Breast epithelium (tissue), 3 donors: Measurements from ENCODE around the gene JAKMIP2.

ENCODE experiments used
- POLR2A ChIP-seq: fragments of 450-650 bp; IDR thresholded peaks from one replicate; pipeline ENCODE4 v1.6.1; 2016; ENCODE audit warnings: antibody characterized with exemption, mild to moderate bottlenecking, moderate library complexity
- POLR2AphosphoS5 ChIP-seq, 3 donors: sonication (generic); formaldehyde crosslinking; IDR thresholded peaks; one replicate each; pipeline ENCODE4 v1.6.1; 2017; ENCODE audit warnings: antibody characterized with exemption in 3 of 3
- TF ChIP-seq, protein P1 (sequence below), 3 donors: fragments of 450-650 bp; IDR thresholded peaks; one replicate each; pipeline ENCODE4 v1.5.1; 2016 to 2017; ENCODE audit warnings: antibody characterized with exemption in 3 of 3, mild to moderate bottlenecking in 3 of 3, moderate library complexity in 3 of 3

DNA sequence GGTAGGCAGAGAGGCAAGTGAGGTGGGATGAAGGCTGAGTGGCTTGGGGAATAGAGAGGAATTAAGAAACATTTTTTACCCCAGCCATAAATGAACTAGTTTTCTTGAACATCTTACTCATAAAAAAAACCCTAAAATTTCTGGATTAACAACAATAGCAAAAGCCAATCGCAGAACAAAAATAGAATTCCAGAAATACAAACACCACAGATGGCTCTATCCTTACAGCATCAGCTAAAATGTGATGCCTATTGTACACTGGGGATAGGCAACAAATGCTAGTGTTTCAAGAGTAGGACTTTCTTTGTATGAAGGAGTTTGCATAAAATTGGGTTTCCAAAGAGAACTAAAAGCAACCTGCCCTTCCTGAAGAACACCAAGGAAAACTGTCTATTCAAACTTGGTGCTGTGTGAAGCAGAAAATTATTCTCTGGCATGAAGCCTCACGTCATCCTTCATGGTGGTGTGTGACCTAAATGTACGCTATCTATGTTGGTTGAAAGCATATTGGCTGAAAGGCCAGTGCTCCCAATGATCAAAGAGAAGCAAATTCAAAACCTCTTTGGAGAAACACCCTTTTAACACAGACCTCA lies 82.9 kb downstream of the JAKMIP2 start:
- TF ChIP-seq, protein P1, sequence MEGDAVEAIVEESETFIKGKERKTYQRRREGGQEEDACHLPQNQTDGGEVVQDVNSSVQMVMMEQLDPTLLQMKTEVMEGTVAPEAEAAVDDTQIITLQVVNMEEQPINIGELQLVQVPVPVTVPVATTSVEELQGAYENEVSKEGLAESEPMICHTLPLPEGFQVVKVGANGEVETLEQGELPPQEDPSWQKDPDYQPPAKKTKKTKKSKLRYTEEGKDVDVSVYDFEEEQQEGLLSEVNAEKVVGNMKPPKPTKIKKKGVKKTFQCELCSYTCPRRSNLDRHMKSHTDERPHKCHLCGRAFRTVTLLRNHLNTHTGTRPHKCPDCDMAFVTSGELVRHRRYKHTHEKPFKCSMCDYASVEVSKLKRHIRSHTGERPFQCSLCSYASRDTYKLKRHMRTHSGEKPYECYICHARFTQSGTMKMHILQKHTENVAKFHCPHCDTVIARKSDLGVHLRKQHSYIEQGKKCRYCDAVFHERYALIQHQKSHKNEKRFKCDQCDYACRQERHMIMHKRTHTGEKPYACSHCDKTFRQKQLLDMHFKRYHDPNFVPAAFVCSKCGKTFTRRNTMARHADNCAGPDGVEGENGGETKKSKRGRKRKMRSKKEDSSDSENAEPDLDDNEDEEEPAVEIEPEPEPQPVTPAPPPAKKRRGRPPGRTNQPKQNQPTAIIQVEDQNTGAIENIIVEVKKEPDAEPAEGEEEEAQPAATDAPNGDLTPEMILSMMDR (IDR thresholded peaks at IDR 0.05), result no peak
- no peak for TF ChIP-seq POLR2AphosphoS5 (IDR thresholded peaks at IDR 0.05)
- no peak for TF ChIP-seq POLR2A
